Right atrium auricular region (tissue), 2 donors: ENCODE results near the gene GRIN3B. TPM values are rescaled to one million over a fixed set of nuclear protein-coding genes. Genes with fewer than 3 reads are reported as not detected.

Experiments used
- DNase-seq: peaks from one replicate; pipeline ENCODE4 v3.0.0-alpha.2; 2019; ENCODE audit warnings: low spot score
- H3K27ac ChIP-seq, 2 donors: fragments of 200-600 bp; sonication (generic); 1 replicate in 1 of 2; 2 replicates in 1 of 2; pipeline ENCODE4 v1.5.1; 2016 to 2019
- H3K27me3 ChIP-seq, 2 donors: fragments of 200-600 bp; sonication (generic); one replicate each; pipeline versions ENCODE4 v1.5.1 to v1.6.0; 2017 to 2019
- H3K36me3 ChIP-seq: fragments of 200-600 bp; sonication (generic); one replicate; pipeline ENCODE4 v1.5.1; 2016
- H3K4me1 ChIP-seq, 2 donors: fragments of 200-600 bp; sonication (generic); one replicate each; pipeline versions ENCODE4 v1.5.1 to v1.6.0; 2017 to 2019
- H3K4me3 ChIP-seq, 2 donors: fragments of 200-600 bp; sonication (generic); 1 replicate in 1 of 2; 2 replicates in 1 of 2; pipeline ENCODE4 v1.5.1; 2017 to 2019; ENCODE audit warnings: mild to moderate bottlenecking in 1 of 2, moderate library complexity in 1 of 2
- H3K9me3 ChIP-seq, 2 donors: fragments of 200-600 bp; sonication (generic); one replicate each; pipeline ENCODE4 v1.5.1; 2019
- CTCF ChIP-seq, 2 donors: fragments of 200-600 bp; sonication (generic); IDR thresholded peaks; one replicate each; pipeline ENCODE4 v1.5.1; 2019; ENCODE audit warnings: antibody characterized with exemption in 2 of 2
- total RNA-seq, 2 donors: library from RNA; depleted of rRNA; stranded (reverse); fragments of >200 nt; gene quantifications; one replicate each; pipeline ENCODE4 v1.1.0, GENCODE V29; 2016

The GRIN3B gene
- total RNA-seq, 2 donors from 2014 or later, result 0.12 TPM; not detected in 1

- Histone ChIP-seq H3K9me3 (peaks cover 20 to 48% of the 10 kb centered on the region in 2 donors), H3K36me3 (no peaks in the 10 kb centered on the region), H3K27me3 (no peaks in the 10 kb centered on the region), H3K4me1 (no peaks in the 10 kb centered on the region), H3K4me3 (no peak overlapping the region), H3K27ac (no peak overlapping the region)
- no peak for TF ChIP-seq CTCF (IDR thresholded peaks at IDR 0.05)
- DNase-seq, result no peak
Measured at GRCh38 chr19:1055886-1056620, 55.8 kb downstream of the GRIN3B start.

- Histone ChIP-seq H3K27ac (no peak overlapping the region), H3K4me1 (no peaks in the 10 kb centered on the region), H3K9me3 (peaks cover 20 to 48% of the 10 kb centered on the region in 2 donors), H3K27me3 (no peaks in the 10 kb centered on the region), H3K4me3 (no peak overlapping the region), H3K36me3 (no peaks in the 10 kb centered on the region)
- TF ChIP-seq CTCF (IDR thresholded peaks at IDR 0.05), result no peak
- DNase-seq, result no peak
Measured at GRCh38 chr19:1057176-1057855, 57.1 kb downstream of the GRIN3B start.

GRCh38 chr19:1058112-1058511 lies 57.9 kb downstream of the GRIN3B start:
- H3K27ac ChIP-seq, result no peak overlapping the region
- H3K9me3 ChIP-seq, result peaks cover 20 to 48% of the 10 kb centered on the region in 2 donors
- H3K4me3 ChIP-seq, result no peak overlapping the region
- no peaks in the 10 kb centered on the region for H3K36me3 ChIP-seq
- no peaks in the 10 kb centered on the region for H3K27me3 ChIP-seq
- H3K4me1 ChIP-seq, result no peaks in the 10 kb centered on the region
- TF ChIP-seq CTCF (IDR thresholded peaks at IDR 0.05), result no peak
- DNase-seq, result no peak

Other genes starting within 250 kb of the GRIN3B start
- 1 to 10 TPM in 1 of 2 donors, under 1 TPM in 1; 0.96 to 1.5 TPM for gene MISP, start 249.3 kb upstream of the GRIN3B start, total RNA-seq
- gene PTBP1, start 203.0 kb upstream of the GRIN3B start, total RNA-seq, result 10 to 100 TPM; 49.4 to 73.9 TPM
- not detected for gene PLPPR3, start 178.5 kb upstream of the GRIN3B start, total RNA-seq
- not detected for gene AZU1, start 172.6 kb upstream of the GRIN3B start, total RNA-seq
- gene PRTN3, start 159.4 kb upstream of the GRIN3B start, total RNA-seq, result not detected
- under 1 TPM; 0.67 to 0.83 TPM for gene ELANE, start 148.1 kb upstream of the GRIN3B start, total RNA-seq
- gene CFD, start 140.8 kb upstream of the GRIN3B start, total RNA-seq, result 100 to 1,000 TPM; 133 to 652 TPM
- 10 to 100 TPM; 17.7 to 26.5 TPM for gene MED16, start 107.2 kb upstream of the GRIN3B start, total RNA-seq
- not detected for gene RNU6-9, start 106.9 kb upstream of the GRIN3B start, total RNA-seq
- 10 to 100 TPM; 19.5 to 30.4 TPM for gene R3HDM4, start 87.2 kb upstream of the GRIN3B start, total RNA-seq
- gene KISS1R, start 83.1 kb upstream of the GRIN3B start, total RNA-seq, result not detected
- gene ARID3A, start 74.4 kb upstream of the GRIN3B start, total RNA-seq, result 1 to 10 TPM; 1.7 to 3.4 TPM
- gene WDR18, start 16.1 kb upstream of the GRIN3B start, total RNA-seq, result 10 to 100 TPM; 13.3 to 24.9 TPM
- gene TMEM259, start 20.7 kb downstream of the GRIN3B start, total RNA-seq, result 100 to 1,000 TPM; 129 to 170 TPM
- not detected for gene RNU6-2, start 21.1 kb downstream of the GRIN3B start, total RNA-seq
- 10 to 100 TPM; 47.8 to 48.5 TPM for gene CNN2, start 26.2 kb downstream of the GRIN3B start, total RNA-seq
- gene ABCA7, start 39.7 kb downstream of the GRIN3B start, total RNA-seq, result 1 to 10 TPM; 4.8 to 5.9 TPM
- gene ARHGAP45, start 66.7 kb downstream of the GRIN3B start, total RNA-seq, result 10 to 100 TPM in 1 of 2 donors, 1 to 10 TPM in 1; 5.2 to 12.8 TPM
- gene POLR2E, start 95.0 kb downstream of the GRIN3B start, total RNA-seq, result 100 to 1,000 TPM; 149 to 252 TPM
- 100 to 1,000 TPM; 404 to 529 TPM for gene GPX4, start 103.6 kb downstream of the GRIN3B start, total RNA-seq
- 10 to 100 TPM; 14.7 to 17.7 TPM for gene SBNO2, start 173.8 kb downstream of the GRIN3B start, total RNA-seq
- 10 to 100 TPM; 62.0 to 64.7 TPM for gene STK11, start 205.4 kb downstream of the GRIN3B start, total RNA-seq
- gene CBARP, start 237.6 kb downstream of the GRIN3B start, total RNA-seq, result 1 to 10 TPM; 2.4 to 2.6 TPM
- gene ATP5F1D, start 241.3 kb downstream of the GRIN3B start, total RNA-seq, result 100 to 1,000 TPM; 193 to 269 TPM
- 10 to 100 TPM; 42.1 to 42.2 TPM for gene MIDN, start 248.2 kb downstream of the GRIN3B start, total RNA-seq